NCI-H2227 (cell line): ENCODE measurements around the gene CLCNKB.
"Not testable (repeated sequence)": the region's sequence is repeated elsewhere in the genome, so short reads cannot be mapped to it uniquely, and the experiment has no call there.

Experiments used
- DNase-seq: peaks from one replicate; lab custom pipeline; 2025; ENCODE audit not compliant: unreplicated experiment; lab: John Stamatoyannopoulos, UW

CLCNKB gene

DNA sequence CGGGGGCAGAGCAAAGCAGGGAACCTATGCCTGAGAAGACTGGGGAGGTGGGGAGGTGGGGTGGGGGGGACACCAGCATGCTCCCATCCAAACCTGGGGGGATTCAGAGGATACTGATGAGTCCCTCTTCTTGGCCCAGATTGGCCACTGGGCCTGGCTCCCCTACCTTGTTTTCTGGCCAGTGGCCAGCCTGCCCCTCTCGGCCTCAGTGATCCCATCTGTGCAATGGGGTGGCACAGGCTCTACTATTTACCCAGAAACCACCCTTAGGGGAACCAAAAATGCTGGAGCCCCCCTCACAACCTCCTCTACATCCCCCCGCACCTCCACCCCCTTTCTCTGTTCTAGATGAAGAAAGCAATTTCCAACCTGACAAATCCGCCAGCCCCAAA, 12.9 kb downstream of the CLCNKB start:
- not testable (repeated sequence) for DNase-seq

DNA sequence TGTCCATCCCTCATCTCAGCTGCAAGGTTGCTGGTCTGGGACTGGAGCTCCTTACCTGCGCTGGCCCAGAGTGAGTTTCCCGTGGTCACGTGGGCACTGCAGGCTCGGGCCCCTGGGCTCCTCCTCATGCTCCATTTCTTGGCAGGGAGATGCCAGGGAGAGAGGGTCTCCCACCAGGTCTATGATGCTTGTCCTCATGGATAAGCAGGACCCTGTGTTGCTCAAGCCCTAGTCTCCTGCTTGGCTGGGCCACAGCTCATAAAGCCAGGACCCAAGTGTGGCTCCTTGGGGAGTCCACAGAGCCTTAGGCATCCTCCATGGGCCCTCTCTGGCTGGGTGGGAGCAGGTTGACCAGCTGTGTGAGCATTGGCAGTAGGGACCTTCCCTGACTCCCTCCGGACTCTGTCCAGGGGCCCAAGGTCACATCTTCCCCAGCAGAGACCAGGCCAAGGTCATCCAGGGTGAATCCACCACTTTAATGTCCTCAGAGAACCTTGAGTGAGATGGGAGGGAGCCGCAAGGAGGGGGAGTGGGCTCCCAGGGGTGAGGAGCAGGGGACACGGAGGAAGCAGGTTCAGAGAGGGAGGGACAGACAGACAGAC, 13.8 kb downstream of the CLCNKB start:
- DNase-seq, result not testable (repeated sequence)

DNA sequence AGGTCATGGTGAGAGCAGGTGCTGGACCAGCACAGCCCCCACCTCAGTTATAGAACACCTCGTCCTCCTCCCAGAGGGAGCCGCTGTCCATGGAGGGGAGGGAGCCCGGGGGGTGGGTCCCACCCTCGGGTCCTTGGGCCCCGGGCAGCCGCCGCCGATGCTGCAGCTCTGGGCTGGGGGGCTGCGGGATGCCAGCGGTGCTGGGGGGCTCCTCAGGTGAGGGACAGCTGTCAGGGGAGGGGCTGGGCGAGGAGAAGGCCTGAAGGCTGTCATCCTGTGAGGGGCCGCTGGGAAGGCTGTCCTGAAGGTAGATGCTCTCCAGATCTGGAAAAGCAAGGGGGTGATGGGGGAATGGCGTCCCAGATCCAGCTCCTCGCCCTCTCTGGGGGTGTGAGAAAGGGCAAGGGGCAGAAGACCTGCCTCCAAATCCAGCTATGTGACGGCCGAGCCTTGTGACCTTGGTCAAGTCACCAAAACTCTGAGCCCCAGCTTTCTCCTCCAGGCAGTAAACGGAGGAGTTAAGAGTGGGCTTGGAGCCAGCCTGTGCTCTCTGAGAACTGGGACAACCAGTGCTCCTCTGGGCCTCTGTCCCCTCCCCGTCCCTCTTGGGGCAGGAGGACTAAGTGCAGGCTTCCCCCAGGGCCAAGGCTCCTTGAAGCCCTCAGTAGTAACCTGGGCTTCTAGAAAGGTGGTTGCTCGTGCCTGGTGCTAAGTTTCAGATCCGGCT, 15.0 kb downstream of the CLCNKB start:
- not testable (repeated sequence) for DNase-seq

DNA sequence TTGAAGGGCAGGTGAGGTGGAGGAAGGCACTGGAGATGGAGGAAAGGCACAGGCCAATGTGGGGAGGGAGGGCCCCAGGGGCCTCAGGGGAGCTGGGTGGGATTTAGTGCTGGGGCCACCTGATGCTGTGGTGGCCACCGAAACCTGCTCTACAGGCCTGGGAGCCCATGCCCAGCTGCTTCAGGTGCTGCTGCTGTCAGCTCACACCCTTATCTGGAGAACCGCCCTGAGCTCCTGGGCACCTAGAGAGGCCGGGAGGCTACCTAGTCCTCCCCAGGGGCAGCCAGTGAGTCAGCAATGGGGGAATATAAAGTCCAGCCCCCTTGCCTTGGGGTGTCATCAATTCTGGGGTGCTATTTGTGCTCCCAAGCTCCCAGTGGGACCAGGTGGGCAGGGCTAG, 17.7 kb downstream of the CLCNKB start:
- no peak for DNase-seq

DNA sequence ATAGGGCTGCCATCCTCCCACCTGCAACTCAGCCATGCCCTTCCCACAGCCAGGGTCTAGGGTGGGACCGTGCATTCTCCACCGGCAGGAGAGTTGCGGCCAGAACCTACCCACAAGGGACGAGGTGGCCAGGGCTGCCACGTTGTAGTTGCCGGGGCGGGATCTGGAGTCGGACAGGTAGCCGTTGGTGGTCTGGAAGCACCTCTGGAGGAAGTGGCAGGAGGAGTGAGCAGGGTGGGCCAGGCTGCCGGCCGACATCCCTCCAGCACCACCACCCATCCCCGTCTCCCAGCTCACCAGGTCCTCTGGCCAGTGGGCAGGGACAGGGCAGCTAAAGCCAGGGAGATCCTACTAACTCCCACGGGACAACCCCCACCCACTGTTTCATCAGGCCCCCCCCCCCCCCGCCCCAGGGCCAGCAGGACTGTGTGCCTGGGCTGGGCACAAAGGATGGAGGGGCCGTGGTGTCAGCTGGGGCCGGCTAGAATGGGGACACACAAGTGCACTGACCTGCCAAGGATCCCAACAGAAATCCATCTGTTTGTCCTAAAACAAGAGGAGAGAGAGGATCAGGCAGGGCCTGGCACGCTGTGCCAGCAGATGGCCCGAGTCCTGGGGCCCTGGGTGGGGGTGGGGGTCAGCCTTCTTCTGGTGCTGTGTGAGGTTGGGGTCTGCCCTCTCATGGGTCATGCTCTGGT, 18.6 kb downstream of the CLCNKB start:
- not testable (repeated sequence) for DNase-seq

DNA sequence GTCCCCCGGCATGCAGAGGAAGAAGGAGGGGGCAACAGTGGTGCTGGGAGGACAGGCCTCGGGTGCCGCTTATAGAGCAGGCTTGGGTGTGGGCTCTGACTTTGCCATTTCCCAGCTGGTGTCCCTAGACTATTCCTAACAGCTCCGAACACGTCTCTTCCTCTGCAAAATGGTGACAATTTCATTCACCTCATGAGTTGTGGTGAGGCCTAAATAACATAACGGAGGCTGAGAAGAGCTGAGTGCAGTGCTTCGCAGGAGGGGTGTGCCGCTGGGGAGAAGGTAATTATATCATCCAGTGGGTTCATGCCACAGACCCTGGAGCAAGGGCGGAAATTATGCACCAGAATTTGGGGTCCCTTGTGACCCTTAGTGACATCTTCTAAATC, 19.1 kb downstream of the CLCNKB start:
- not testable (repeated sequence) for DNase-seq

DNA sequence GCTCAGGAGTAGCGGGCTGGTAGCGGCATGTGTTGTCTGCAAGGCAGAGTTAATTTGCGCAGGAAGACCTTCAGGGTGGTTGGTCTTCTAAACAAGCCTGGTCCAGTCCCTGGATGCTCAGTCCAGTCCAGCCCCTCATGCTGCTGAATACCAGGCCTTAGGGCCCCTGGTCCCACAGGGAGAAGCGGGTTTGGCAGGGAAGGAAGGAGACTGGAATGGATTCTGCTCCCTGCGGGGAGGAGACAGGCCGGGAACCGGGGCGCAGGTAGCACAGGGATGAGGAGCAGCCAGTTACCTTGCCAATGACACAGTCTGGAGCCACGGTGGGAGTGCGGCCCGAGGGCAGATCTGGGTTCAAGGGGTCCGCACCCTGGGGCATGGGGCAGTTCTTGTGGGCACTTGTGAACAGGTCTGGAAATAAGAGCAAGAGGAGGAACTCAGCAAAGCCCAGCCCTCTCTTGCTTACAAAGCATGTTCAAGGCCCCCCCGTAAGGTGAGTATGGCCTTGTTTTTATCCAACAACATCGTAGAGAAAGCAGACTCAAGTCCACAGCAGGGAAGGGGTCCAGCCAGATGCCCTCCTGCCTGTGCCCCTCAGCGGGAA, 19.7 kb downstream of the CLCNKB start:
- no peak for DNase-seq

DNA sequence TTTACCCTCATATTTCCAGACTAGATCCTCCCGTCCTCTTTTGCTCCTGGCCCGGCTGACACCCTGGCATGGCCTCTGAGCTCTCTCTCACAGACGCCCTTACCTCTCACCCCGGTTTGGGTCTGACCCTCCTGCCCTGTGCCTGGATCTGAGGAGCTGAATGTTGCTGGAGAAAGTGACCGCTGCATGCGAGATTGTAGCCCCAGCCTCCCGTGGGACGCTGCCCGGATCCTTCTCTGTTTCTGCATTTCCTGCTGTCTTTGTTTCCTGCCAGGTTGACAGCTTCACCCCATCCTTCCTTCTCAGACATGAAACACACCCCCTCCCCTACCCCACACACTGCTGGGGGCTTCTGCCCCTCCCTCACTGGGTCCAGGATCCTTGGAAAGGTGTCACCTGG, 20.3 kb downstream of the CLCNKB start:
- DNase-seq, result no peak

DNA sequence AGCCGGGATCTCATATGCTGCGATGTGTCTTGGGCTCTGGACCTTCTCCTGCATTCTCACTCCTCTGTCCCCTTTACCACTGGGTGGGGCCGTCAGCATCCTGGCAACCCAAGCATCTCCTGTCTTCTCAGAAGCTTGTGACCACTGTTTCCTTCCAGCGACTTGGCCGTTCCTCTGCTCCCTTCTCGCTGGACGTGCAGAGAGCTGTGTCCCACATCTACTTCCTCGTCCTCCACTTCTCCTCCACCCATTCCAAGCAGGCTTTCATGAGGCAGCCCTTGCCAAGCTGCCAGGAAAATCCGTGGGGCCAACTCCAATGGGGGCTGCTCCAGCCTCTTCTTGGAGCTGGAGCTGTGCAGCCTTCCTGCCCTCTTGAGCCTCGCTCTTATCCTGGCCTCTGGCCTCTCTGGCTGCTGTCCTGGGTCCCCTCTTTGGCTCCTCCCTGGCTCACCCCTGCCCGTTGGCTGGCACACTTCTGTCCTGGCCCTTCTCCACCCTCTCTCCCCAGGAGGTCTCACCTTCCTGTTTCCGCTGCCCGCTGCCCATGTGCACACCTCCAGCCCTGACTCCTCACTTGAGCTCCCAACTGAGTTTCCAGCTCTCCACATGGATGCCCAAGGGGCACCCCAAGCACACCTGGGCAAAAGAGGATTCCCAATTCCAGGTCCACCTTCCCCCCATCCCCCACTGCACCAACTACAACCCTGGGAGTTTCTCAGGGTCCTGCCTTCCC, 21.1 kb downstream of the CLCNKB start:
- DNase-seq, result no peak

DNA sequence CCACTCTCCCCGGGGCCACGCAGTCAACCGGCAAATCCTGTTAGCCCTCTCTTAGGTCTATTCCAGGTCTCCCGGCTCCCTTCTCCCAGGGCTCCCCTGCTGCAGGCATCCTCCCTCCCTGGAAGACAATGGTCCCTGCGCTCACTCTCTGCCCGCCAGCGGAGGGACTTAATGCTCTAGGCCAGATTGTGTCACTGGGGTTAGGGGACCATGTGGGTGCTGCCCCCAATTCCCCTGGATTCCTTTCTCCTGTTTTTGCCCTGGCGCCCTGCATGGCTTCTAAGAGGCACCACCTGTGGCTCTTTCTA, 21.6 kb downstream of the CLCNKB start:
- no peak for DNase-seq

DNA sequence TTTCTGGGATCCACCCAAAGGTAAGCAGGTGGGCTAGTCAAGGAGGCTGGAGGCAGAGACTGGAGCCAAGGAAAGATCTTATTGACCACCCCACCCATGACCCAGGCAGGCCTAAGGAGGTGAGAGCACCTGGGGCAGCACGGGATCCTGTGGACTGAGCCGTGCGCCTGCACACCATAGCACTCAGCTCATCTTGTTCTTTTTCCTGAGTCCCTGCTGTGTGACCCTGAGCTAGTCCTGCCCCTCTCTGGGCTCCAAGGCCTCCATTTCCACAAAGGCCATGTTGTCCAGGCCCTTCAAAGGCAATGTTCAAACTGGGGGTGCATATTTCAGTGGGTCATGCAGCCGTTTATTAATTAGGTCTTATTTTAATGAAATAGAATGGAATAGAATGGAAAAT, 22.7 kb downstream of the CLCNKB start:
- no peak for DNase-seq

DNA sequence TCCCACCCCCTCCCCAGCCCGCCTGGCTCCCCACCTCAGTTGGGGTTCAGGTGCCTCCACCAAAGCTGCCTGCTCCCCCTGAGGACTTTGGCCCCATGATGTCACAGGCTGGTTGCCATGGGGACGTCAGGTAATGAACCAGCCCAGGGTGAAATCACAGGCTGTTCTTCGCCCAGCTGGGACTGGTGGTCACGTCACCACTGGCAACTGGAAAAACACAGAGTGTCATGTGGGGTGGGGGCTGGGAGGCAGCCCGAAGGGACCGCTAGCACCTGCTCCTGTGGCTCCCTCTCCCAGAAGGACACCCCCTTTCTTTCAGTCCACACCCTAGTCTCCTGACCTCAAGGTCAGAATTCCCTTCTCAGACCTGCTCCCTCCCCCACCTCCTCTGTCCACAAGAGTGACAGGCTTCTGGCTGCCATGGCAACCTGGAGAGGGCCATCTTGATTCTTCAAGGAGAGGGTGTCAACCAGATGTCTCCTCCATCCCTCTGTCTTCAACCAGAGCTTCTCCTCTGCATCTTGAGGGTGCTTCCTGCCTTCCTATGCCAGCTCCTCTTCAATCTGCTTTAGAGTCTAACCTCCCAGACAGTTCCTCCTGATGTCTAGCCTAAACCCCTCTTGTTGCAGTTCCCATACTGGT, 23.7 kb downstream of the CLCNKB start:
- DNase-seq, result peak; percentile 90

DNA sequence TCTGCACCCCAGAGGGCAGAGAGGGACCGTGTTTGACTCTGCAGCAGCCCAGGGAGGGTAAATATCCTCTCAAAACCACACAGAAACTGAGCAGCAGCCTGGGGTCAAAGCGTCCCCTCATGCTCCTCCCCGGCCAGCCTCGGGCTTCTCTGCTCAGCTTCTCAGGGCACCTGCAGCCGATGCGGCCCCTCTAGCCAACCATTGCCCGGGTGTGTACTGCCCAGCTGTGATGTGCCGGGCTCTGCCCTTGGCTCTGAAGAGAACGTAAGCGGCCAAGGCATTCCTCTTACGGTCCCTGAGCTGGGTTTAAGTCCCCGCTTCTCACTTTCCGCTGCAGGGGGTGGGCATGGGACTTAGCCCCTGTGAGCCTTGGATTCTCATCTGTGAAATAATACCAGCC, 24.4 kb downstream of the CLCNKB start:
- no peak for DNase-seq

DNA sequence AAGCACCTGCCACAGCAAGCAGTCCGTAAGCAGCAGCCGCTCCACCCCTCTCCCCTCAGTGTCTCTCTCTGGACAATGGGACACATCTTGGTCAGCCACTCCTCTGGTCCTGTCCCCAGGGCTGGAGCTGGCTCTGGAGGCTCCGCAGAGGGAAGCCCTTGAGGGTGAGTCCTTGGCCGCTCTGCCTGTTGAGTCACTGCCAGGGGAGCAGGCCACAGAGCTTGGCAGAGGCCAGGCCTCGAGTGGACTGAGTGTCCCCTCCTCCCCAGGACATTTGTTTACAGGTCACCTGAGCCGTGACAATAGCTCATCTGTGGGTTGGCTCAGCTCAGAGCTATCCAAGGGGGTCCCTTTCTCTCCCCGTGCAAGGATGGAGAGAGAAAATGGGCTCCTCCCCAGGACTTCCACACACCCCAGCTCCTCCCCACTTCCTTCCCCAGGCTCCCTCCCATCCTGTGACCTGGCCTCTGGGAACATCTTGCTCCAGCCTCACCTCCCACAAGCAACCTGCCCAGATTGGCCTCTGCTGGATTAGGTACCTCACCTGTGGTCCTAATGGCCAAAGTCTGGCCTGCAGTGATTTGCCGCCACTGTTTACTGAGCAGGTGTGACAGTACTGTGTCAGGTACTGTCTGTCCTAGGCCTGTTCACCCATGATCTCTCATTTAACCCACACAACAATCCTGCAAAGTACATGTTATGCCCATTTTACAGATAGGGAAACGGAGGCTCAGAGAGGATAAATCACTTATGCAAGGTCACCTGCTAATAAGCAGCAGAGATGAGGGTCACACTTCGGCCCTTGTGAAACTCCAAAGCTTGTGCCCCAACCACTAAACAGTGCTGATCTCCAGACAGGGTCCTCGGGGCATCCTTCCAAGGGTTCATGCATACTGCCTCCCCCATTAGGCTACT, 25.0 kb downstream of the CLCNKB start:
- DNase-seq, result no peak

DNA sequence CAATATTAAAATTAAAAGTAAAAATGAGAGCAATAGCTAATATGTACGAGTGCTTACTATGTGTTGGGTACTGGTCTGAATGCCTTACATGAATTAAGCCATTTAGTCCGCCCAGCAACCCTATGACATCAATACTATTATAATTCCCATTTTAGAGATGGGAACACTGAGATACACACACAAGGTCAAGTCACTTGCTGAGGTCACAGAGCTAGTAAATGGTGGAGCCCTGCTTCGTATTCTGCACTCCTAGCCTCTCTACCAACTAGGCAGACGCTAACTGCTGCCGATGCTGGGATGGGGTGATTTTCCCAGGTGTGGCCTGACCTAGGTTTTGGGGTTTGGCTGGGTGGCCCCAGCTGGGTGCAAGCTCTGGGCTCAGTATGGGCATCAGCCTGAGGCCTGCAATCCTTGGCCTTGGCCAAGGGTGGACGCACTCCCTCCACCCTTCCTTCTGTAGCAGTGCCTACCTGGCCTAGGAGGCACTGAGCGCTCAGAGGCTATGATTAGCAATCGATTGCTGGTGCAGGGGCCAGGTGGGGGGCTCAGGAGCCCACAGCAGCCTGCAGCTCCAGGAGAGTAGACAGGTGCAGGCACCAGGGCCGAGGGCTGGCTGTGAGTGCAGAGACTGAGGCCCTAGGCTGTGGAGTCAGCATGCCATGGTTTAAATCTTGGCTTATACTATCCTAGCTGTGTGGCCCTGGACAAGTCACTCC, 27.2 kb downstream of the CLCNKB start:
- DNase-seq, result no peak

DNA sequence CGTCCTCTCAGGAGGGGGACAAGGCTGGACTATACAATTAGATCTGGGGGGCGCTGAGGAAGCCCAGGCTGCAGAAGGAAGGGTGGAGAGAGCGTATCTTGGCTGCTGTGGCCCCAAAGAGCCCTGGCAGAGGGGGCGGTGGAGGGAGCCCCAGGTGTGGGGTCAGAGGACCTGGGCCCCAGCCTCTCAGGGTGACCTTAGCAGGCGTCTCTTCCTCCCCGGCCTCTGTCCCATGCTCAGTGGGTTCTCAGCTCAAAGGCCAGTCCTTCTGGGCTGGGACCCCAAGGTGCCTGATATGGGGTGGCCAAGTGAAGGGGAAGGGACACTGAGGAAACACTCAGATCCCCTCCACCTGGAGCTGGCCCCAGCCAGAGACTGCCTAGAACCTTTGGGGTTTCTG, 28.0 kb downstream of the CLCNKB start:
- no peak for DNase-seq

DNA sequence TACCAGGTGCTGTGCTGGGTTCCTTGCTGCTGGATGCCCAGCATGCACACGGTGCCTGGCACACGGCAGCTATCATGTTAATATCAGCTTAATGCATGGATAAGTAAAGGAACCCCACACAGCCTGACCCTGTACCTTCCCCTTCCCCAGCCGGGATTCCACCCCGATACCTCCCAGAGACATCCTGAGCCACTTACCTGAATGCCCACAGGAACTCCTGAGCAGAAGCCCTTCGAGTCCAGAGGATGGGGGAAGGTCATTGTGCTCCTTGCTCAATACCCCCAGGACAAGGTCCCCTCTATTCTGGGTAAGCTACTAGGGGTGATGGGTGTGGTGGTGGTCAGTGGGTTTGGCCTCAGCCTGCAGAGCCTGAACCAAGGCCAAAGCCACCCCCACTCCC, 28.5 kb downstream of the CLCNKB start:
- DNase-seq, result no peak

DNA sequence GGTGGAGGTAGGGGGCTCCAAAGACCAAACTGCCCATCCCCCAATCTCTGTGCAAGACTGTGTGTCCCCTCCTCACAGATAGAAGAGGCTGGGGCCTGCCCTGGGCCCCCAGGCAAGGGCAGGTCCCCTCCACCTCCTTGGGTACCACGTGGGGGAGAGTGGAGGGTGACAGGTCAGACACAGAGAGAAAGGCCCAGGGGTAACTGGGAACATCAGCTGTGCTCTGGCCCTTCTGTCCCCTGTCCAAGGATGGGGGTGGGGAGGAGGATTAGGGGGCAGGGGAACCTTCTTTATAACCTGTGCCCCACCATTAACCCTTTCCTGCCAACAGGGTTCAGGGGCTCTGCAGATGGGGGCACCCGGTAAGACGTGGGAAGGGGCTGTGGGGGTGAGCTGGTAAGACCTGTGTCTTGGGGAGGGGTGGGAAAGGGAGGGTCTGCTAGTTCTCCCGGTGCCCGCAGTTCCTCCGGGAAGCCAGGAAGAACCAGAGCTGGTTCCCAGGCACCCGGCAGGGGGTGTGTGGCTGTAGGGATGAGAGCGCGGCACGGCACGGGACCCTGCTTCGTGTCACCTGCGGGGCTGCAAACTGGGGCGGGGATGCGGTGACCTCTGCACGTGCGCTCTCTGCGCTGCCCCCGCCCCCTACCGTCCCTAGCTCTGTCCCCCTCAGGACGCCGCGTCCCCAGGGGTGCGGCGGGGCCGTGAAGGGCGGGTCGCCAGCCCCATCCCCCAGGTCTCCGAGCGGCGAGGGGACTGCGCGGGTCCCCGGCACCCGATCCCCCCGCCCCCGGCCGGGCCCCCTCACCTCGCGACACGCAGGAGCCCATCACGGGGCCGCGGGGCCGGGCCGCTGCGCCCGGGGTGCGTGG, 29.3 kb downstream of the CLCNKB start:
- DNase-seq, result peak; percentile 39
